GM12878 (cell line): ENCODE measurements around the gene GPSM1. TPM values are rescaled to one million over a fixed set of nuclear protein-coding genes. Genes with fewer than 3 reads are reported as not detected.

Experiments
- ATAC-seq: fragments of 200-7000 bp; cut with Tn5 transposase; 3 replicates; pipeline ENCODE4 v1.9.1; 2020; ENCODE audit warnings: mild to moderate bottlenecking, moderate library complexity
- BruUV-seq: library from RNA; stranded (reverse); fragments of 400-500 nt; replicated peaks from 2 replicates; lab custom pipeline; 2021; lab: Mats Ljungman, UMichigan
- CTCF ChIA-PET: fragments of 300-600 bp; sonication (Branson Sonifier 250); formaldehyde crosslinking; extraction: SDS; loops from one replicate; lab custom pipeline; 2021; ENCODE audit warnings: inconsistent platforms; lab: Yijun Ruan, JAX
- POLR2A ChIA-PET: fragments of 350-600 bp; formaldehyde crosslinking; extraction: SDS; loops from one replicate; lab custom pipeline; 2021; ENCODE audit warnings: inconsistent platforms; lab: Charles Lee
- RAD21 ChIA-PET: fragments of 300-600 bp; sonication (Branson Sonifier 250); formaldehyde crosslinking; loops from one replicate; lab custom pipeline; 2023; ENCODE audit warnings: antibody characterized with exemption; ENCODE audit not compliant: unreplicated experiment; lab: Charles Lee
- SMC1A ChIA-PET: fragments of 300-600 bp; sonication (Branson Sonifier 250); formaldehyde crosslinking; loops from one replicate; lab custom pipeline; 2023; ENCODE audit not compliant: unreplicated experiment, uncharacterized antibody; lab: Charles Lee
- DNase-seq: peaks from one replicate; pipeline ENCODE4 v3.0.0-alpha.2; 2011; ENCODE audit warnings: low read depth, low spot score
- FAIRE-seq: peaks from 3 replicates; lab custom pipeline; 2011; peaks lifted over from hg19 to GRCh38; lab: Jason Lieb, UNC
- H2AFZ ChIP-seq: 2 replicates; pipeline ENCODE4 v1.6.0; 2011; ENCODE audit warnings: low read depth, low read length, control low read depth; ENCODE audit not compliant: control insufficient read depth
- H3K27ac ChIP-seq: 2 replicates; pipeline ENCODE4 v1.5.1; 2011; ENCODE audit warnings: control low read depth; ENCODE audit not compliant: control insufficient read depth, insufficient read depth
- H3K27me3 ChIP-seq, 2 experiments: replicated peaks in 1 of 2; 2 replicates each; pipeline versions ENCODE4 v1.6.0 to v1.6.1; 2011; ENCODE audit warnings: low read length in 1 of 2; ENCODE audit not compliant: control insufficient read depth in 2 of 2, insufficient read depth in 2 of 2
- H3K36me3 ChIP-seq, 2 experiments: 2 replicates each; pipeline ENCODE4 v1.5.1; 2011; ENCODE audit warnings: low read length in 1 of 2; ENCODE audit not compliant: control insufficient read depth in 2 of 2, insufficient read depth in 2 of 2
- H3K4me1 ChIP-seq: 2 replicates; pipeline ENCODE4 v1.6.1; 2011; ENCODE audit warnings: mild to moderate bottlenecking, low read length, moderate library complexity, mixed read lengths; ENCODE audit not compliant: control insufficient read depth, insufficient read depth
- H3K4me2 ChIP-seq: 2 replicates; pipeline ENCODE4 v1.6.0; 2011; ENCODE audit warnings: control low read depth; ENCODE audit not compliant: control insufficient read depth, insufficient read depth
- H3K4me3 ChIP-seq: fragments of 200-600 bp; sonication (generic); 2 replicates; pipeline ENCODE4 v1.5.1; 2016
- H3K79me2 ChIP-seq: 2 replicates; pipeline ENCODE4 v1.6.0; 2011; ENCODE audit warnings: low read length; ENCODE audit not compliant: control insufficient read depth, insufficient read depth
- H3K9ac ChIP-seq: 2 replicates; pipeline ENCODE4 v1.8.0; 2011; ENCODE audit warnings: low read length, control low read depth, mixed read lengths; ENCODE audit not compliant: control insufficient read depth, insufficient read depth
- H3K9me3 ChIP-seq: replicated peaks from 3 replicates; pipeline ENCODE4 v1.5.1; 2011; ENCODE audit warnings: mild to moderate bottlenecking, low read length; ENCODE audit not compliant: control insufficient read depth, insufficient read depth
- H4K20me1 ChIP-seq: 2 replicates; pipeline ENCODE4 v1.6.0; 2011; ENCODE audit not compliant: control insufficient read depth, insufficient read depth
- KDM1A ChIP-seq: fragments of 200-600 bp; sonication (generic); IDR thresholded peaks from 2 replicates; pipeline ENCODE4 v1.6.1; 2016; ENCODE audit warnings: borderline replicate concordance
- ZNF384 ChIP-seq: IDR thresholded peaks from 2 replicates; pipeline ENCODE4 v1.6.1; 2012; ENCODE audit warnings: low read depth, mild to moderate bottlenecking, low read length, improper control_type of control experiment, borderline replicate concordance
- WGBS: methylation state at CpG from one replicate; pipeline ENCODE4 v1.1.6; 2016; ENCODE audit warnings: low lambda C conversion rate; ENCODE audit not compliant: insufficient replicate concordance, insufficient coverage; ENCODE audit errors: missing lambda C conversion rate; 5-methylcytosine and 5-hydroxymethylcytosine counted together
- in situ Hi-C: fragments of 300-500 bp; cut with MboI; formaldehyde crosslinking; loops from 9 replicates; pipeline ENCODE4 v1.14.3; 2018; ENCODE audit warnings: mixed read lengths
- intact Hi-C: fragments of 100-400 bp; cut with micrococcal nuclease; formaldehyde crosslinking; loops from one replicate; pipeline ENCODE4 v1.14.2; 2022; ENCODE audit not compliant: unreplicated experiment
- polyA plus RNA-seq, 11 experiments: library from polyadenylated mRNA; depleted of rRNA in 4 of 11; unstranded in 6 of 11; stranded (reverse) in 5 of 11; fragments of >200 nt; fragmentation: Nextera tagmentation in 4 of 11; fragmentation: Illumina TruSeq in 1 of 11; extraction: Ambion mirVana in 4 of 11; extraction: Trizol in 1 of 11; gene quantifications; 1 replicate in 1 of 11; 2 replicates in 10 of 11; pipeline versions ENCODE4 v1.2.1 to v1.2.3, GENCODE V29; 2011 to 2016; ENCODE audit warnings: inconsistent platforms in 2 of 11, missing spikeins in 2 of 11, low read depth in 1 of 11
- total RNA-seq, 4 experiments: library from RNA; depleted of rRNA in 3 of 4; stranded (reverse); fragments of >200 nt in 3 of 4; fragmentation: Illumina TruSeq in 1 of 4; extraction: Trizol in 1 of 4; gene quantifications; 2 replicates each; pipeline versions ENCODE4 v1.2.1 to v1.2.3, GENCODE V29; 2013 to 2021
- TF ChIP-seq, protein P1 (sequence below): fragments of 450-650 bp; conservative IDR thresholded peaks from 2 replicates; pipeline ENCODE4 v1.6.1; 2017; ENCODE audit warnings: mild to moderate bottlenecking, moderate library complexity
- TF ChIP-seq, protein P2 (sequence below): IDR thresholded peaks from 2 replicates; pipeline ENCODE4 v1.6.1; 2011; ENCODE audit warnings: mild to moderate bottlenecking, low read depth, low read length, moderate library complexity; ENCODE audit not compliant: insufficient replicate concordance

Gene GPSM1
- total and polyA plus RNA-seq, 10 of the 15 experiments (the other 5 are each of a cell fraction or from before 2014, with no cell fraction given), result 0.04 to 0.10 (median 0.10) TPM; not detected in 7

DNA sequence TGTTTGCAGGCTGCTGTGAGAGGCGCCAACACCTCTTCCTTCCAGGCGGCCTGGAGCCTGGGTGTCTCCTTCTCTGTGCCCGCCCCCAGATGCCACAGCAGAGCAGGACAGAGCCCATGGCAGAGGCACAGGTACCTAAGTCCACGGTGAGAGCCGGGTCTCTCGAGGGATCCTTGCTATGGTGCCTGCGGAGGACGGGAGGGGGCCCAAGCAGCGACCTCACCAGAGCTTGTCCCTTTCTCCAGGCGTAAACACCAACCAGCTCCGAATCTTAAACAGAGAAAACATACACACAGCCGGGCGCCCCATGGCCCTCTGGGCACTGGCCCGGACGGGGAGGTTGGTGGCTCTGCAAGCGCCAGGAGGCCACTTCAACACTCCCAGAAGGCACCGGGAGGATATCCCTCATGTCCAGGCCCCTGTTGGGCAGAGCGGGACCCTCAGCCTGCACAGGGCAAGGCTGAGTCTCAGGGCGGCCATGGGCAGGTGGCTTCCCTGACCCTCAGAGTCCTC, 35.3 kb upstream of the GPSM1 start:
- BruUV-seq, result no TSS peak
- Histone ChIP-seq H3K9ac (no peak overlapping the region), H3K9me3 (no peaks in the 10 kb centered on the region; the same call in 2 of the 3 replicates), H3K4me2 (no peak overlapping the region), H3K4me3 (no peak overlapping the region), H3K27ac (no peak overlapping the region), H3K4me1 (no peaks in the 10 kb centered on the region), H3K79me2 (no peaks in the 10 kb centered on the region), H4K20me1 (no peaks in the 10 kb centered on the region), H3K27me3 (no peaks in the 10 kb centered on the region), H2AFZ (no peak overlapping the region), H3K36me3 (no peaks in the 10 kb centered on the region)
- no peak for ATAC-seq
- ChIA-PET POLR2A (no interaction called here), CTCF (no interaction called here), RAD21 (no interaction called here), SMC1A (no interaction called here)
- no peak for DNase-seq
- intact Hi-C loops (no loop called here), in situ Hi-C loops (no loop called here)
- no peak for FAIRE-seq
- TF ChIP-seq, protein P1, sequence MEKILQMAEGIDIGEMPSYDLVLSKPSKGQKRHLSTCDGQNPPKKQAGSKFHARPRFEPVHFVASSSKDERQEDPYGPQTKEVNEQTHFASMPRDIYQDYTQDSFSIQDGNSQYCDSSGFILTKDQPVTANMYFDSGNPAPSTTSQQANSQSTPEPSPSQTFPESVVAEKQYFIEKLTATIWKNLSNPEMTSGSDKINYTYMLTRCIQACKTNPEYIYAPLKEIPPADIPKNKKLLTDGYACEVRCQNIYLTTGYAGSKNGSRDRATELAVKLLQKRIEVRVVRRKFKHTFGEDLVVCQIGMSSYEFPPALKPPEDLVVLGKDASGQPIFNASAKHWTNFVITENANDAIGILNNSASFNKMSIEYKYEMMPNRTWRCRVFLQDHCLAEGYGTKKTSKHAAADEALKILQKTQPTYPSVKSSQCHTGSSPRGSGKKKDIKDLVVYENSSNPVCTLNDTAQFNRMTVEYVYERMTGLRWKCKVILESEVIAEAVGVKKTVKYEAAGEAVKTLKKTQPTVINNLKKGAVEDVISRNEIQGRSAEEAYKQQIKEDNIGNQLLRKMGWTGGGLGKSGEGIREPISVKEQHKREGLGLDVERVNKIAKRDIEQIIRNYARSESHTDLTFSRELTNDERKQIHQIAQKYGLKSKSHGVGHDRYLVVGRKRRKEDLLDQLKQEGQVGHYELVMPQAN, result no peak
- TF ChIP-seq ZNF384, result no peak
- WGBS, result 64% methylated on average over 19 of the region's 19 CpGs

DNA sequence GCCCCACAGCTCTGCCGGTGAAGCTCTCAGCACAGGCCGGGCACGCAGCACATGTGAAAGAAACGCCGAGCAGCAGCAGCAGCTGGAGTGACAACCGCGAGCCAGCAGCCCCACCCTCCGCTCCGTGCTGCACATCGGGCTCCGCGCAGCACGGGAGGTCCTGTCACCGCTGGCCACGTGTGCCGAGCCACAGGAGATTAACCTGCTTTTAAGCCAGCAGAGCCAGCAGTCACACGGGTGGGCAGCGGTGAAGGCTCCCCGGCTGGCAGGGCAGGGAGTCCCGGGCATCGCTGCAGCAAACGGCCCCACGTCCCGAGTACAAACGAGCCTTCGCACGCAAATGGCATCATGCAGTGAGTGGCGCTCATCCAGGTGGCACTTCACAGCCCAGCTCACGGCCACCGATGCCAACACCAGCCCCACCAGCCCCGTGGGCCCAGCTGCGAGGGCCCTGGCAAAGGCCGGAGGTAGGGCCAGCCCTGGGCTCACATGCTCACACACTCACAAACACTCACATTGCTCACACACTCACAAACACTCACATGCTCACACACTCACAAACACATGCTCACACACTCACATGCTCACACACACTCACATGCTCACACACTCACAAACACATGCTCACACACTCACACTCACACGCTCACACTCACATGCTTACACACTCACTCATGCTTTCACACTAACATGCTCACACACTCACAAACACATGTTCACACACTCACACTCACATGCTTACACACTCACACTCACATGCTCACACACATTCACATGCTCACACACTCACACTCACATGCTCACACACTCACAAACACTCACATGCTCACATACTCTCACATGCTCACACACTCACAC, 34.5 kb upstream of the GPSM1 start:
- in situ Hi-C loops, result no loop called here
- Histone ChIP-seq H4K20me1 (no peaks in the 10 kb centered on the region), H3K4me1 (no peaks in the 10 kb centered on the region), H3K4me2 (no peak overlapping the region), H3K9ac (no peak overlapping the region), H2AFZ (no peak overlapping the region), H3K27ac (no peak overlapping the region), H3K9me3 (no peaks in the 10 kb centered on the region; the same call in 2 of the 3 replicates), H3K4me3 (no peak overlapping the region), H3K27me3 (no peaks in the 10 kb centered on the region), H3K79me2 (no peaks in the 10 kb centered on the region), H3K36me3 (no peaks in the 10 kb centered on the region)
- ATAC-seq, result no peak
- ChIA-PET CTCF (no interaction called here), SMC1A (no interaction called here), POLR2A (no interaction called here), RAD21 (no interaction called here)
- intact Hi-C loops, result no loop called here
- TF ChIP-seq, protein P2, sequence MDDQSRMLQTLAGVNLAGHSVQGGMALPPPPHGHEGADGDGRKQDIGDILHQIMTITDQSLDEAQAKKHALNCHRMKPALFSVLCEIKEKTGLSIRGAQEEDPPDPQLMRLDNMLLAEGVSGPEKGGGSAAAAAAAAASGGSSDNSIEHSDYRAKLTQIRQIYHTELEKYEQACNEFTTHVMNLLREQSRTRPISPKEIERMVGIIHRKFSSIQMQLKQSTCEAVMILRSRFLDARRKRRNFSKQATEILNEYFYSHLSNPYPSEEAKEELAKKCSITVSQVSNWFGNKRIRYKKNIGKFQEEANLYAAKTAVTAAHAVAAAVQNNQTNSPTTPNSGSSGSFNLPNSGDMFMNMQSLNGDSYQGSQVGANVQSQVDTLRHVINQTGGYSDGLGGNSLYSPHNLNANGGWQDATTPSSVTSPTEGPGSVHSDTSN, result peak; percentile 23
- TF ChIP-seq KDM1A, result no peak
- 89% methylated on average over 34 of the region's 34 CpGs for WGBS
- no TSS peak for BruUV-seq
- no peak for FAIRE-seq
- DNase-seq, result no peak
